TTC549 (cell line): ENCODE data around the gene KLF11.
"Not testable (repeated sequence)": the region's sequence is repeated elsewhere in the genome, so short reads cannot be mapped to it uniquely, and the experiment has no call there.

Experiments used
- FAIRE-seq: peaks from 2 replicates; lab custom pipeline; 2012; peaks lifted over from hg19 to GRCh38; lab: Jason Lieb, UNC

KLF11 gene

GRCh38 chr2:10009811-10010781 is 33.3 kb upstream of the KLF11 start:
- FAIRE-seq: no peak

- not testable (repeated sequence) for FAIRE-seq
These were observed 32.3 kb upstream of the KLF11 start for GRCh38 chr2:10010861-10011605.

GRCh38 chr2:10011606-10012325 is 31.6 kb upstream of the KLF11 start:
- not testable (repeated sequence) for FAIRE-seq

- FAIRE-seq: not testable (repeated sequence)
These were observed 30.9 kb upstream of the KLF11 start for GRCh38 chr2:10012366-10012962.

- FAIRE-seq: no peak
These were observed 30.3 kb upstream of the KLF11 start for GRCh38 chr2:10012963-10013461.

GRCh38 chr2:10013651-10014417 is 29.5 kb upstream of the KLF11 start:
- not testable (repeated sequence) for FAIRE-seq

- no peak for FAIRE-seq
These were observed 28.7 kb upstream of the KLF11 start for GRCh38 chr2:10014418-10015190.

GRCh38 chr2:10015376-10015989 is 27.9 kb upstream of the KLF11 start:
- FAIRE-seq: not testable (repeated sequence)

GRCh38 chr2:10016001-10016801 is 27.1 kb upstream of the KLF11 start:
- FAIRE-seq: no peak

- FAIRE-seq: no peak
These were observed 26.5 kb upstream of the KLF11 start for GRCh38 chr2:10016802-10017258.

GRCh38 chr2:10017313-10017941 is 25.9 kb upstream of the KLF11 start:
- no peak for FAIRE-seq

- FAIRE-seq: no peak
These were observed 24.2 kb upstream of the KLF11 start for GRCh38 chr2:10019174-10019573.

- no peak for FAIRE-seq
These were observed 23.5 kb upstream of the KLF11 start for GRCh38 chr2:10019602-10020400.

GRCh38 chr2:10022041-10022421 is 21.3 kb upstream of the KLF11 start:
- FAIRE-seq: no peak

- FAIRE-seq: no peak
These were observed 20.9 kb upstream of the KLF11 start for GRCh38 chr2:10022445-10022844.

GRCh38 chr2:10022966-10023662 is 20.2 kb upstream of the KLF11 start:
- no peak for FAIRE-seq
